Karpas-422 (cell line): ENCODE measurements around the gene SOAT2. TPM values are rescaled to one million over a fixed set of nuclear protein-coding genes. Genes with fewer than 3 reads are reported as not detected.

Experiments used
- DNase-seq: peaks from one replicate; pipeline ENCODE4 v3.0.0-alpha.2; 2015
- H2AFZ ChIP-seq: fragments of 200-600 bp; sonication (generic); 2 replicates; pipeline ENCODE4 v1.6.1; 2014; ENCODE audit warnings: antibody characterized with exemption, low read length, mixed read lengths
- H3K27ac ChIP-seq: fragments of 200-600 bp; sonication (generic); 2 replicates; pipeline ENCODE4 v1.5.1; 2014; ENCODE audit warnings: mild to moderate bottlenecking, low read length, moderate library complexity
- H3K27me3 ChIP-seq: fragments of 200-600 bp; sonication (generic); 2 replicates; pipeline ENCODE4 v1.6.1; 2014; ENCODE audit warnings: low read length, mixed read lengths
- H3K36me3 ChIP-seq: fragments of 200-600 bp; sonication (generic); 2 replicates; pipeline ENCODE4 v1.6.1; 2014; ENCODE audit warnings: low read length, mixed read lengths; ENCODE audit not compliant: insufficient read depth
- H3K4me1 ChIP-seq: fragments of 200-600 bp; sonication (generic); 2 replicates; pipeline ENCODE4 v1.6.1; 2014; ENCODE audit warnings: mild to moderate bottlenecking, low read length, mixed read lengths
- H3K4me2 ChIP-seq: fragments of 200-600 bp; sonication (generic); 2 replicates; pipeline ENCODE4 v1.6.1; 2014; ENCODE audit warnings: low read length, low read depth, mild to moderate bottlenecking; ENCODE audit not compliant: poor library complexity, severe bottlenecking
- H3K4me3 ChIP-seq: fragments of 200-600 bp; sonication (generic); 2 replicates; pipeline ENCODE4 v1.5.1; 2014; ENCODE audit warnings: mild to moderate bottlenecking, antibody characterized with exemption, low read length, mixed read lengths
- H3K79me2 ChIP-seq: fragments of 200-600 bp; sonication (generic); 2 replicates; pipeline ENCODE4 v1.6.1; 2014; ENCODE audit warnings: mild to moderate bottlenecking, low read length, mixed read lengths
- H3K9ac ChIP-seq: fragments of 200-600 bp; sonication (generic); 2 replicates; pipeline ENCODE4 v1.6.0; 2014; ENCODE audit warnings: low read length
- H3K9me2 ChIP-seq: fragments of 200-600 bp; sonication (generic), shearing (Covaris generic); replicated peaks from 2 replicates; pipeline ENCODE4 v1.6.0; 2014; ENCODE audit warnings: mild to moderate bottlenecking, low read length, moderate library complexity; ENCODE audit not compliant: insufficient read depth
- H3K9me3 ChIP-seq: fragments of 300-700, 200-600 bp; sonication (generic); 2 replicates; pipeline ENCODE4 v1.6.1; 2014; ENCODE audit warnings: low read length, mixed read lengths
- H4K20me1 ChIP-seq: fragments of 200-600 bp; sonication (generic); 2 replicates; pipeline ENCODE4 v1.6.1; 2014; ENCODE audit warnings: mild to moderate bottlenecking, antibody characterized with exemption, low read length, low read depth; ENCODE audit not compliant: insufficient read depth
- total RNA-seq: library from RNA; depleted of rRNA; stranded (reverse); fragments of >200 nt; shearing (Covaris generic); gene quantifications from 2 replicates; pipeline ENCODE4 v1.2.3, GENCODE V29; 2014; ENCODE audit warnings: low replicate concordance

SOAT2 gene
- total RNA-seq, 1 experiment from 2014 or later: not detected

DNA sequence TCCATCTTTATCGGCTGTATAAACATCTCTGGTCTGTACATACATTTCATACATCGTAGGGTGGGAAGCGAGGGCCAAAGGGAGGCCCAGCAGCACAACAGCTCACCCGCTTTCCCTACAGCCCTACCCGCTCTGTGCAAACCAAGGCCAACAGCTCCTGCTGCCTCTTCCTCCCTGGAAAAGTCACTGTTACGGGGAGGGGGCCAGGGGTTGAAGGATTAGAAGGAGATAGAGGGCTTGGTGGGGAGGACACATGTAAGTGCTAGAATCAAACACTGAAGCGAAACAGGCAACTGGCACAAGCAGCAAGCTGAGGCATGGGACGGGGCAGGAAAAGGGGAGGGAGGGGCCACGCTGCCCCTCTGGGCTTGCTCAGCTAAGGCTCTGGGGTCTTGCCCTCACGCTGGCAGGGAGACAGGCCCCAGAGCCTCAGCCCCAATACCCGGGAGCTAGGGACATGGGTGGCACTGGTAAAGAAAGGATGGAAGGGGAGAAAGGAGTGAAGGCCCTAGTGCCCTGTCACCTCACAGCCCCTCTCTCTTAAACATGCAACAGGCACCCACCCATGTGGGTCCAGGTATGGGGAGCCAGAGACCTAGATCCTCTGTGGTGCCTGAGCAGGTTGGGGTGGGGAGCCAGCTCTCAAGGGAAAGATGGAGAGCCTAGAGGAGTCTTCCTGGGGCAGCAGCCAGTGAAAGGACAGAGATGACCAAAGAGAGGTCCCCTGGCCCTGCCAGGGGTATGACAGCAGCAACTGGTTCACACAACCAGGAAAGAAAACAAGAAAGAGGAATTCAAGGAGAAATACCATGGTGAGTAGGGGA, 38.5 kb upstream of the SOAT2 start:
- H3K27me3 ChIP-seq: no peaks in the 10 kb centered on the region
- H3K9me2 ChIP-seq: no peaks in the 10 kb centered on the region
- H3K9me3 ChIP-seq: no peaks in the 10 kb centered on the region
- no peaks in the 10 kb centered on the region for H3K36me3 ChIP-seq
- H3K9ac ChIP-seq: no peak overlapping the region
- no peak overlapping the region for H2AFZ ChIP-seq
- no peaks in the 10 kb centered on the region; the same call in 1 of the 2 replicates for H4K20me1 ChIP-seq
- H3K4me1 ChIP-seq: peaks cover 7% of the 10 kb centered on the region
- no peak overlapping the region for H3K27ac ChIP-seq
- DNase-seq: no peak
- H3K4me3 ChIP-seq: no peak overlapping the region
- H3K4me2 ChIP-seq: no peak overlapping the region
- H3K79me2 ChIP-seq: no peaks in the 10 kb centered on the region

- Histone ChIP-seq H3K9me3 (no peaks in the 10 kb centered on the region), H3K27ac (no peak overlapping the region), H3K79me2 (no peaks in the 10 kb centered on the region), H3K4me3 (no peak overlapping the region), H3K9ac (no peak overlapping the region), H3K9me2 (no peaks in the 10 kb centered on the region), H3K4me2 (no peak overlapping the region), H3K36me3 (no peaks in the 10 kb centered on the region), H4K20me1 (no peaks in the 10 kb centered on the region; the same call in 1 of the 2 replicates), H3K4me1 (peaks cover 7% of the 10 kb centered on the region), H3K27me3 (no peaks in the 10 kb centered on the region), H2AFZ (no peak overlapping the region)
- DNase-seq: no peak
Observed at GRCh38 chr12:53065470-53065869, 37.8 kb upstream of the SOAT2 start.

DNA sequence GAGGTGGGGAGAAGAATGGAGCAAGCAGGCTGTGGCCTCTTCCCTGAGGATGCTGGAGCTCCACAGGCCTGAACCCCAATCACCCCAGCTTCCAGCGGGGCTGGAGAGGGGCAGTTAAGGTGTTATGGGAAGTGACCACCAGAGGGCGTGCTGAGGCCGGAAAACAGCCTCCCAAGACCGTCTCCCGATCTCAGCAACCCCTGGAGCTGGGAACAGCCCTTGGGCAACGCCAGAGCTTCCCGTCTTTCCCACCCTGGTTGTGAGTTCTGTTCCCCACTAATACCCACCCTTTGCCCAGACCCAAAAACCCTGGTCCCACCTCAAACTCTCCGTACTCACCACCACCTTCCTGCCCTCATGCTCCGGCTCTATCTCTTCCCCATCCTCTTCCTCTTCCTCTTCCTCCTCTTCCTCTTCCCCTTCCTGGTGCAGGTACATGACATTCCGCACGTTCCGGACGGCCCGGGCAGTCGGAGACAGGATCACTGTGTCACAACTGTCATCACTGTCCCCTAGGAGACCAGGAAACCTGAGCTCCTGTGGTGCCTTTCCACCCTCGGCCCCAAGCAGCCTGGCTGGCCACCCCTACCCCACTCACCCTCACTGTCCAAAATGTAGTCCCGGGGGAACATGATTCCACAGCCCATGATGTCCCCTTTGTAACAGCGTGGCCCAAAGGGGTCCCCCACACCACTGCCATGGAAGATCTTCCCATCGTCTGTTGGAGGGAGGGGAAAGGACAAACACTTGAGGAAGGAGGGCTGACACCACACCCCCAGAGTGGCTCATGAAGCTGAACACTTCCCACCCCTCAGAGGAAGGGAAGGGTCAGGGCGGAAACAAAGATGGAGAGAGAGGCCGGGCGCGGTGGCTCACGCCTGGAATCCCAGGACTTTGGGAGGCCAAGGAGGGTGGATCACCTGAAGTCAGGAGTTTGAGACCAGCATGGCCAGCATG, 37.0 kb upstream of the SOAT2 start:
- Histone ChIP-seq H3K4me1 (peaks cover 7% of the 10 kb centered on the region), H3K4me2 (no peak overlapping the region), H3K9ac (no peak overlapping the region), H2AFZ (no peak overlapping the region), H3K79me2 (no peaks in the 10 kb centered on the region), H3K27ac (no peak overlapping the region), H3K4me3 (no peak overlapping the region), H3K9me2 (no peaks in the 10 kb centered on the region), H4K20me1 (no peaks in the 10 kb centered on the region; the same call in 1 of the 2 replicates), H3K27me3 (no peaks in the 10 kb centered on the region), H3K36me3 (no peaks in the 10 kb centered on the region), H3K9me3 (no peaks in the 10 kb centered on the region)
- DNase-seq: peak; percentile 85

GRCh38 chr12:53067074-53067992, 36.0 kb upstream of the SOAT2 start:
- Histone ChIP-seq H3K9me3 (no peaks in the 10 kb centered on the region), H3K27ac (no peak overlapping the region), H3K9me2 (no peaks in the 10 kb centered on the region), H2AFZ (no peak overlapping the region), H3K4me2 (no peak overlapping the region), H3K27me3 (no peaks in the 10 kb centered on the region), H3K4me3 (no peak overlapping the region), H3K4me1 (peaks cover 7% of the 10 kb centered on the region), H4K20me1 (no peaks in the 10 kb centered on the region; the same call in 1 of the 2 replicates), H3K9ac (no peak overlapping the region), H3K36me3 (no peaks in the 10 kb centered on the region), H3K79me2 (no peaks in the 10 kb centered on the region)
- no peak for DNase-seq

DNA sequence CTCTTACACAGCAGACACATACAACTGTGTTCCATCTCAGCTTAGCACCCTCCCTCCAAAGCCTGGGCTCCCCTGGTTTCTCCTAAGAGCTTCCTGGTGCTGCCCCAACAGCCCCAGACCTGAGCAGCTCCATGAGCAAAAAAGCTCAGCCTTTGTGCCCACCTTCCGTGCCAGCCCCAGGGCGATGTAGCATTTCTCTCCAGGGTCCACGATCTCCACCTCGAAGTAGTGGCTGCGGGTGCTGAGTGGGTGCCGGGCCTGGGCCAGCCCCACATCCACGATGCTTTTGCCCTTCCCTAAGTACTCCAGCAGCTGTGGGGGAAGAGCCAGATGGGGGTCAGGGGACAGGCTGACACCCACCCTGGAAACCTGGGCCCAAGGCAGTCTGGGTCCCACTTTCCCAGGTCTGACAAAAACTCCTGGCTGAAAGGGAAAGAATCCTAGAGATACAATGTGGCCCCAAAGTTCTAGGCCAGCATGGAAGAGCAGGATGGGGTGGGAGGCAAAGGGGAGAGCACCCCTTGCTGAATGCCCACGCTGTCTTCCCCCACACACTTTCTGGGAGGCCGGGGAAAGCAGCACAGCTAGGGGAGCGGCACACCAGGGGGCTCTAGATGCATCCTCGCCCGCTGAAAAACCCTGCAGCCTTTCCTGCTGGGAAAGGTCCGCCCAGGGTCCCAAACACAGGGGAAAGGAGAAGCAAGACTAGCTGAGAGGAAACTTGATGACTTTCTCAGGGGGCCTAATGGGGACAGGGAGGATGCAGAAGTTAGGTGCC, 35.1 kb upstream of the SOAT2 start:
- Histone ChIP-seq H3K79me2 (no peaks in the 10 kb centered on the region), H3K4me2 (no peak overlapping the region), H3K27ac (no peak overlapping the region), H3K4me3 (no peak overlapping the region), H3K27me3 (no peaks in the 10 kb centered on the region), H3K36me3 (no peaks in the 10 kb centered on the region), H3K9me2 (no peaks in the 10 kb centered on the region), H3K4me1 (peaks cover 7% of the 10 kb centered on the region), H3K9ac (no peak overlapping the region), H2AFZ (no peak overlapping the region), H4K20me1 (no peaks in the 10 kb centered on the region; the same call in 1 of the 2 replicates), H3K9me3 (no peaks in the 10 kb centered on the region)
- DNase-seq: no peak

DNA sequence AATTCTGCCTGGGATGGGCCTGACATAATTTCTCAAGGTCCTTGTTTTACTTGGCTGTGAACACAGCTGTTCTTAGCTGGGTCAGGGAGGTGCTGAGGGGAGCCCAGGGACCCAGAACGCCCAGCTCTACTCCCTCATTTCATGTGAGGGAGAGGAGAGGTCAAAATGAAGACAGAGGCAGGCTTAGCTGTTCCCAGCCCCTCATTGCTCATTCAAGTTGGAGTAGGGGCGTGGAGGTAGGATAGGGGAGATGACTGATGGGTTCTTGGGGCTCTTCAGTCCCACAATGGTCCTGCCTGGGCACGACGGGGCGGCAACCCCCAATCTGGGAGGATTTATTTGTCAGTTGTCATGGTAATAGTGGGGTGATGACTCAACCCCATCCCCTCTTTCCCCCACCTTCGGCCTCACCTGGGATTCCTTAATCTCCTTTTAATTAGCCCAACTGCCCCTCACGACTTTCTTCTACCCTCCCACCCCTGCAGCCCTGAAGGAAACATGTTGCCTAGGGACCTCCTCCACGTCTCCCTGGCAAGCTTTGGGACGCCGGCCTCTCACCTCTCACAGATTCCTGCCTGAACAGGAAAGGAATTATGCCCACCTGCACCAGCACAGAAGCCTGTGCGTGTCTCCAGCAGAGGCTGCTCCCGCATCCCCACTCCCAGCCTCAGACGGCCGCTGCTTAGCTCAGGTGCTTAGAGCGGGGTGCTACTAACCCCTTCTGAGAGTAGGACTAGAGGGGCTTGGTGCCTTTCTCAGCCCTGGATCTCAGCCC, 34.3 kb upstream of the SOAT2 start:
- no peak overlapping the region for H3K27ac ChIP-seq
- no peak for DNase-seq
- H3K4me2 ChIP-seq: no peak overlapping the region
- no peaks in the 10 kb centered on the region for H3K9me3 ChIP-seq
- H3K4me1 ChIP-seq: peaks cover 4% of the 10 kb centered on the region
- H3K36me3 ChIP-seq: no peaks in the 10 kb centered on the region
- H3K4me3 ChIP-seq: no peak overlapping the region
- no peak overlapping the region for H3K9ac ChIP-seq
- H3K27me3 ChIP-seq: no peaks in the 10 kb centered on the region
- H3K9me2 ChIP-seq: no peaks in the 10 kb centered on the region
- no peak overlapping the region for H2AFZ ChIP-seq
- no peaks in the 10 kb centered on the region for H3K79me2 ChIP-seq
- H4K20me1 ChIP-seq: no peaks in the 10 kb centered on the region; the same call in 1 of the 2 replicates
